Hematopoietic multipotent progenitor cell treated with erythropoietin and hydrocortisone succinate and interleukin-3 and kit ligand, for 17 days (in vitro differentiated cells): ENCODE results near the gene TWIST2.

Source experiments
- DNase-seq: peaks from one replicate; pipeline ENCODE4 v3.0.0-alpha.2; 2015; ENCODE audit warnings: low spot score

The TWIST2 gene

GRCh38 chr2:238920053-238920452 is 72.2 kb downstream of the TWIST2 start:
- no peak for DNase-seq

GRCh38 chr2:238920601-238921001 is 72.7 kb downstream of the TWIST2 start:
- no peak for DNase-seq

GRCh38 chr2:238921259-238921658 is 73.4 kb downstream of the TWIST2 start:
- DNase-seq = no peak

- DNase-seq = no peak
These were observed 73.9 kb downstream of the TWIST2 start for GRCh38 chr2:238921681-238922319.

GRCh38 chr2:238922435-238922834 is 74.5 kb downstream of the TWIST2 start:
- DNase-seq = no peak

GRCh38 chr2:238924032-238924431 is 76.1 kb downstream of the TWIST2 start:
- no peak for DNase-seq

- no peak for DNase-seq
These were observed 76.9 kb downstream of the TWIST2 start for GRCh38 chr2:238924796-238925195.

- no peak for DNase-seq
These were observed 77.4 kb downstream of the TWIST2 start for GRCh38 chr2:238925281-238925680.

GRCh38 chr2:238925816-238926521 is 78.1 kb downstream of the TWIST2 start:
- DNase-seq = no peak

- no peak for DNase-seq
These were observed 79.1 kb downstream of the TWIST2 start for GRCh38 chr2:238926761-238927611.

GRCh38 chr2:238927746-238928519 is 80.0 kb downstream of the TWIST2 start:
- no peak for DNase-seq

- DNase-seq = no peak
These were observed 80.8 kb downstream of the TWIST2 start for GRCh38 chr2:238928520-238929241.

- no peak for DNase-seq
These were observed 81.6 kb downstream of the TWIST2 start for GRCh38 chr2:238929242-238930081.

- DNase-seq = no peak
These were observed 82.3 kb downstream of the TWIST2 start for GRCh38 chr2:238930216-238930615.

- no peak for DNase-seq
These were observed 88.5 kb downstream of the TWIST2 start for GRCh38 chr2:238936162-238937052.

- DNase-seq = no peak
These were observed 90.1 kb downstream of the TWIST2 start for GRCh38 chr2:238938003-238938400.

- no peak for DNase-seq
These were observed 90.6 kb downstream of the TWIST2 start for GRCh38 chr2:238938401-238939055.

- no peak for DNase-seq
These were observed 91.2 kb downstream of the TWIST2 start for GRCh38 chr2:238939074-238939473.
